B cell (primary cell): ENCODE results near the gene CRY1. TPM values are rescaled to one million over a fixed set of nuclear protein-coding genes. Genes with fewer than 3 reads are reported as not detected.

ENCODE experiments used
- ATAC-seq: fragments of 200-7000 bp; cut with Tn5 transposase; one replicate; pipeline ENCODE4 v1.10.0; 2021; ENCODE audit warnings: low read depth, mild to moderate bottlenecking, moderate number of reproducible peaks, moderate library complexity
- CTCF ChIA-PET: fragments of 350-600 bp; sonication (Branson Sonifier 250); formaldehyde crosslinking; loops from one replicate; lab custom pipeline; 2021; ENCODE audit warnings: antibody characterized with exemption, inconsistent platforms; lab: Charles Lee
- POLR2A ChIA-PET: fragments of 350-600 bp; sonication (Branson Sonifier 250); formaldehyde crosslinking; loops from one replicate; lab custom pipeline; 2021; ENCODE audit warnings: antibody characterized with exemption; lab: Charles Lee
- DNase-seq: peaks from one replicate; pipeline ENCODE4 v3.0.0; 2013
- H2AFZ ChIP-seq: 2 replicates; pipeline ENCODE4 v1.6.1; 2012; ENCODE audit warnings: mild to moderate bottlenecking, low read depth, low read length; ENCODE audit not compliant: insufficient read depth, poor library complexity, severe bottlenecking
- H3K27ac ChIP-seq, 2 donors: 1 replicate in 1 of 2; 2 replicates in 1 of 2; pipeline ENCODE4 v1.5.1; 2012 to 2013; ENCODE audit warnings: low read length in 2 of 2, mild to moderate bottlenecking in 2 of 2, moderate library complexity in 1 of 2
- H3K27me3 ChIP-seq, 4 experiments: fragments of 200-600 bp in 1 of 4; sonication (generic) in 1 of 4; replicated peaks in 1 of 4; 1 replicate in 2 of 4; 2 replicates in 2 of 4; pipeline versions ENCODE4 v1.6.1 to v1.7.0; 2013 to 2016; ENCODE audit warnings: low read length in 3 of 4, mild to moderate bottlenecking in 2 of 4, mixed read lengths in 1 of 4, moderate library complexity in 1 of 4; ENCODE audit not compliant: insufficient read depth in 4 of 4, control insufficient read depth in 3 of 4; ENCODE audit errors: control extremely low read depth in 1 of 4
- H3K36me3 ChIP-seq, 2 experiments: replicated peaks in 1 of 2; 1 replicate in 1 of 2; 2 replicates in 1 of 2; pipeline versions ENCODE4 v1.6.1 to v1.7.1; 2013; ENCODE audit warnings: low read length in 1 of 2; ENCODE audit not compliant: insufficient read depth in 2 of 2, control insufficient read depth in 1 of 2; ENCODE audit errors: control extremely low read depth in 1 of 2, extremely low read depth in 1 of 2
- H3K4me1 ChIP-seq, 2 donors: fragments of 200-600 bp in 1 of 2; sonication (generic) in 1 of 2; 1 replicate in 1 of 2; 2 replicates in 1 of 2; pipeline versions ENCODE4 v1.5.1 to v1.6.1; 2013 to 2017; ENCODE audit warnings: low read length in 2 of 2; ENCODE audit not compliant: control insufficient read depth in 2 of 2, insufficient read depth in 2 of 2
- H3K4me2 ChIP-seq: replicated peaks from 2 replicates; pipeline ENCODE3; 2012; ENCODE audit warnings: mild to moderate bottlenecking, low read depth, low read length; ENCODE audit not compliant: poor library complexity, severe bottlenecking
- H3K4me3 ChIP-seq, 5 experiments: fragments of 200-600 bp in 1 of 5; sonication (generic) in 1 of 5; 1 replicate in 3 of 5; 2 replicates in 2 of 5; pipeline versions ENCODE4 v1.5.1 to v1.7.0; 2011 to 2016; ENCODE audit warnings: low read length in 4 of 5, mild to moderate bottlenecking in 4 of 5, low read depth in 2 of 5, control low read depth in 1 of 5, moderate library complexity in 1 of 5; ENCODE audit not compliant: insufficient read depth in 1 of 5; ENCODE audit errors: control extremely low read depth in 1 of 5, extremely low read depth in 1 of 5
- H3K79me2 ChIP-seq: fragments of 200-600 bp; sonication (generic); one replicate; pipeline ENCODE4 v1.6.0; 2016; ENCODE audit warnings: low read length; ENCODE audit not compliant: control insufficient read depth, insufficient read depth
- H3K9ac ChIP-seq: fragments of 200-600 bp; sonication (generic); 2 replicates; pipeline ENCODE4 v1.6.1; 2017; ENCODE audit warnings: mild to moderate bottlenecking, low read length, moderate library complexity
- H3K9me3 ChIP-seq, 3 donors: one replicate each; pipeline versions ENCODE4 v1.6.1 to v1.7.1; 2013; ENCODE audit warnings: low read length in 2 of 3; ENCODE audit not compliant: control insufficient read depth in 2 of 3, insufficient read depth in 1 of 3; ENCODE audit errors: control extremely low read depth in 1 of 3
- H4K20me1 ChIP-seq: 2 replicates; pipeline ENCODE4 v1.6.0; 2012; ENCODE audit warnings: mild to moderate bottlenecking, low read length; ENCODE audit not compliant: insufficient read depth, control insufficient read depth, poor library complexity, severe bottlenecking
- H3K27ac Mint-ChIP-seq: one replicate; pipeline ENCODE4 v1.8.0; 2021; ENCODE audit warnings: mixed read lengths
- H3K27me3 Mint-ChIP-seq: one replicate; pipeline ENCODE4 v1.8.0; 2021; ENCODE audit warnings: mixed read lengths
- H3K4me1 Mint-ChIP-seq: one replicate; pipeline ENCODE4 v1.8.0; 2021; ENCODE audit warnings: mixed read lengths
- H3K4me3 Mint-ChIP-seq: one replicate; pipeline ENCODE4 v1.8.0; 2021; ENCODE audit warnings: mixed read lengths
- H3K9me3 Mint-ChIP-seq: one replicate; pipeline ENCODE4 v1.8.0; 2022; ENCODE audit warnings: mixed read lengths; ENCODE audit not compliant: insufficient read depth
- CTCF ChIP-seq: fragments of 200-600 bp; IDR thresholded peaks from one replicate; pipeline ENCODE4 v1.8.0; 2022; ENCODE audit warnings: antibody characterized with exemption, mild to moderate bottlenecking
- EZH2 ChIP-seq: IDR thresholded peaks from 2 replicates; pipeline ENCODE4 v1.6.1; 2012; ENCODE audit warnings: borderline replicate concordance, low read depth, mild to moderate bottlenecking, moderate library complexity, low read length; ENCODE audit not compliant: insufficient read depth, poor library complexity, severe bottlenecking
- WGBS: methylation state at CpG from one replicate; pipeline ENCODE4 v1.1.5; 2013; ENCODE audit warnings: missing lambda C conversion rate; ENCODE audit not compliant: insufficient coverage; 5-methylcytosine and 5-hydroxymethylcytosine counted together
- intact Hi-C: fragments of 100-400 bp; cut with micrococcal nuclease; formaldehyde crosslinking; loops from one replicate; pipeline ENCODE4 v1.10.0; 2022
- polyA plus RNA-seq: library from polyadenylated mRNA; depleted of rRNA; stranded (reverse); fragments of >200 nt; gene quantifications from 2 replicates; pipeline ENCODE4 v1.2.3, GENCODE V29; 2012
- total RNA-seq, 2 donors: library from RNA; stranded (reverse); fragments of 120-200 nt in 1 of 2; gene quantifications; 1 replicate in 1 of 2; 2 replicates in 1 of 2; pipeline versions ENCODE4 v1.2.3 to v1.2.4, GENCODE V29; 2013 to 2022

Gene CRY1
- total and polyA plus RNA-seq, 2 donors (not counting 1 experiment from before 2014, with no cell fraction given), result 2.4 to 8.8 TPM

- H3K27me3 ChIP-seq, result no peaks in the 10 kb centered on the region
- no peak overlapping the region for H3K27ac ChIP-seq
- H2AFZ ChIP-seq, result no peak overlapping the region
- no peaks in the 10 kb centered on the region for H3K9me3 ChIP-seq
- no peak for ATAC-seq
- H3K4me1 ChIP-seq, result peaks cover 7 to 10% of the 10 kb centered on the region in 2 donors
- no peak for TF ChIP-seq CTCF
- no peak for TF ChIP-seq EZH2
- Mint-ChIP-seq H3K27me3 (no peaks in the 10 kb centered on the region), H3K4me1 (peaks cover 15% of the 10 kb centered on the region), H3K4me3 (no peak overlapping the region), H3K27ac (no peak overlapping the region), H3K9me3 (no peaks in the 10 kb centered on the region)
- H3K9ac ChIP-seq, result no peak overlapping the region
- no peak overlapping the region for H3K4me2 ChIP-seq
- H3K36me3 ChIP-seq, result peaks cover 1 to 17% of the 10 kb centered on the region in 2 experiments
- POLR2A ChIA-PET, result no interaction called here
- H3K79me2 ChIP-seq, result no peaks in the 10 kb centered on the region
- intact Hi-C loops, result no loop called here
- CTCF ChIA-PET, result no interaction called here
- H4K20me1 ChIP-seq, result no peaks in the 10 kb centered on the region
- DNase-seq, result no peak
- 98% methylated on average over 8 of the region's 8 CpGs for WGBS
- no peak overlapping the region for H3K4me3 ChIP-seq
These were observed 118.3 kb downstream of the CRY1 start for GRCh38 chr12:106975098-106975497.

GRCh38 chr12:106974511-106974910 lies 118.8 kb downstream of the CRY1 start:
- H3K27me3 Mint-ChIP-seq, result no peaks in the 10 kb centered on the region
- Histone ChIP-seq H3K79me2 (no peaks in the 10 kb centered on the region), H3K27me3 (no peaks in the 10 kb centered on the region), H3K27ac (no peak overlapping the region), H4K20me1 (no peaks in the 10 kb centered on the region), H2AFZ (no peak overlapping the region), H3K9me3 (no peaks in the 10 kb centered on the region), H3K4me3 (no peak overlapping the region), H3K4me2 (no peak overlapping the region), H3K36me3 (peaks cover 1 to 17% of the 10 kb centered on the region in 2 experiments), H3K4me1 (peaks cover 7 to 10% of the 10 kb centered on the region in 2 donors), H3K9ac (no peak overlapping the region)
- peak; percentile 29 for DNase-seq
- H3K27ac Mint-ChIP-seq, result peak overlapping the region; percentile 60
- peaks cover 15% of the 10 kb centered on the region for H3K4me1 Mint-ChIP-seq
- intact Hi-C loops, result loop anchor here (1.0 kb wide), 1 partner anchor 12 kb away; no protein-coding TSS in a partner anchor
- H3K9me3 Mint-ChIP-seq, result no peaks in the 10 kb centered on the region
- WGBS, result no CpG with 5 or more reads among the region's 3 CpGs
- peak overlapping the region; percentile 24 for H3K4me3 Mint-ChIP-seq
- TF ChIP-seq CTCF (no peak), EZH2 (no peak)
- POLR2A ChIA-PET, result no interaction called here
- CTCF ChIA-PET, result no interaction called here
- ATAC-seq, result peak; percentile 47
